Small intestine (tissue), 7 donors: Measurements from ENCODE around the gene CEACAM5. TPM values are rescaled to one million over a fixed set of nuclear protein-coding genes. Genes with fewer than 3 reads are reported as not detected.
"Not testable (repeated sequence)": the region's sequence is repeated elsewhere in the genome, so short reads cannot be mapped to it uniquely, and the experiment has no call there.

Experiments used
- DNase-seq, 2 donors: peaks; one replicate each; pipeline versions ENCODE4 v3.0.0 to v3.0.0-alpha.2; 2013
- FAIRE-seq: peaks from 2 replicates; lab custom pipeline; 2012; peaks lifted over from hg19 to GRCh38; lab: Jason Lieb, UNC
- H3K27ac ChIP-seq, 3 donors: one replicate each; pipeline ENCODE4 v1.5.1; 2013; ENCODE audit warnings: low read length in 2 of 3, mild to moderate bottlenecking in 2 of 3, control low read depth in 1 of 3, inconsistent platforms in 1 of 3, low read depth in 1 of 3, moderate library complexity in 1 of 3
- H3K27me3 ChIP-seq, 3 donors: one replicate each; pipeline ENCODE4 v1.6.1; 2013; ENCODE audit warnings: low read length in 3 of 3, inconsistent platforms in 1 of 3; ENCODE audit not compliant: control insufficient read depth in 3 of 3, insufficient read depth in 3 of 3
- H3K36me3 ChIP-seq, 3 donors: one replicate each; pipeline ENCODE4 v1.6.1; 2013; ENCODE audit warnings: low read length in 3 of 3, inconsistent platforms in 1 of 3, low read depth in 1 of 3, mild to moderate bottlenecking in 1 of 3, moderate library complexity in 1 of 3; ENCODE audit not compliant: control insufficient read depth in 3 of 3, insufficient read depth in 2 of 3
- H3K4me1 ChIP-seq, 3 donors: one replicate each; pipeline ENCODE4 v1.6.1; 2013; ENCODE audit warnings: low read length in 2 of 3, inconsistent platforms in 1 of 3, low read depth in 1 of 3, mild to moderate bottlenecking in 1 of 3, moderate library complexity in 1 of 3; ENCODE audit not compliant: control insufficient read depth in 3 of 3, insufficient read depth in 2 of 3
- H3K4me3 ChIP-seq, 3 donors: one replicate each; pipeline ENCODE4 v1.5.1; 2013; ENCODE audit warnings: low read length in 3 of 3, control low read depth in 1 of 3, inconsistent platforms in 1 of 3, low read depth in 1 of 3, mild to moderate bottlenecking in 1 of 3, moderate library complexity in 1 of 3
- H3K9me3 ChIP-seq, 2 donors: one replicate each; pipeline ENCODE4 v1.6.1; 2013; ENCODE audit warnings: low read depth in 1 of 2, low read length in 1 of 2; ENCODE audit not compliant: control insufficient read depth in 2 of 2, insufficient read depth in 1 of 2
- WGBS, 3 donors: extraction: QIAGEN DNeasy Blood & Tissue Kit; methylation state at CpG; one replicate each; pipeline ENCODE4 v1.1.7; 2013; 5-methylcytosine and 5-hydroxymethylcytosine counted together
- polyA plus RNA-seq, 4 donors: library from polyadenylated mRNA; stranded (reverse) in 3 of 4; unstranded in 1 of 4; fragments of 200-250 nt in 3 of 4; fragments of 120-200 nt in 1 of 4; gene quantifications; one replicate each; pipeline versions ENCODE4 v1.2.1 to v1.2.3, GENCODE V29; 2013
- donor health status: healthy with polysubstance abuse.
- donor health status: control.
- donor health status: control.
- donor health status: Bipolar disorder and iron deficiency.
- donor health status: healthy.

CEACAM5 gene
- polyA plus RNA-seq, 4 donors = 2.7 to 47.5 (median 17.8) TPM

- H3K27ac ChIP-seq, H3K27me3 ChIP-seq, H3K9me3 ChIP-seq, H3K36me3 ChIP-seq, FAIRE-seq, H3K4me3 ChIP-seq, DNase-seq: not testable (repeated sequence)
- 56 to 63% (median 62%) methylated on average over 4 to 8 of the region's 10 CpGs for WGBS, 3 donors
- H3K4me1 ChIP-seq = peaks cover 0 to 10% (median 0%) of the 10 kb centered on the region in 3 donors
Observed at GRCh38 chr19:41750248-41751134, 42.1 kb downstream of the CEACAM5 start.

GRCh38 chr19:41753159-41753558, 44.7 kb downstream of the CEACAM5 start:
- 7 to 10% (median 9%) methylated on average over 12 of the region's 12 CpGs for WGBS, 3 donors
- no peak overlapping the region for H3K27ac ChIP-seq
- FAIRE-seq (no peak), DNase-seq (peak; percentile 74 to 76)
- no peaks in the 10 kb centered on the region for H3K36me3 ChIP-seq
- no peaks in the 10 kb centered on the region for H3K27me3 ChIP-seq
- no peak overlapping the region for H3K4me3 ChIP-seq
- H3K9me3 ChIP-seq = no peaks in the 10 kb centered on the region
- H3K4me1 ChIP-seq = peaks cover 0 to 19% (median 0%) of the 10 kb centered on the region in 3 donors

GRCh38 chr19:41753936-41754529, 45.6 kb downstream of the CEACAM5 start:
- no peaks in the 10 kb centered on the region for H3K9me3 ChIP-seq
- DNase-seq (peak; percentile 62 to 65), FAIRE-seq (no peak)
- H3K27me3 ChIP-seq = no peaks in the 10 kb centered on the region
- WGBS, 3 donors = 7 to 11% (median 8%) methylated on average over 4 of the region's 4 CpGs
- H3K36me3 ChIP-seq = no peaks in the 10 kb centered on the region
- H3K27ac ChIP-seq = no peak overlapping the region
- H3K4me3 ChIP-seq = no peak overlapping the region
- peaks cover 0 to 22% (median 4%) of the 10 kb centered on the region in 3 donors for H3K4me1 ChIP-seq

GRCh38 chr19:41755328-41755913, 47.0 kb downstream of the CEACAM5 start, which contains the start of gene CEACAM6:
Gene CEACAM6 (plus strand): TSS chr19:41755530. CDS start chr19:41755639, 109 bp downstream.
- no peaks in the 10 kb centered on the region for H3K36me3 ChIP-seq
- no peak within 1 kb of the TSS for H3K27ac ChIP-seq
- no peaks in the 10 kb centered on the region for H3K27me3 ChIP-seq
- FAIRE-seq (no peak), DNase-seq (no peak)
- H3K9me3 ChIP-seq = no peaks in the 10 kb centered on the region
- 46 to 67% (median 53%) methylated on average over 3 of the region's 3 CpGs for WGBS, 3 donors
- peaks cover 0 to 22% (median 4%) of the 10 kb centered on the region in 3 donors for H3K4me1 ChIP-seq
- peak within 1 kb of the TSS in 1 of 3 donors; percentile 33 for H3K4me3 ChIP-seq

- H3K4me3 ChIP-seq = no peak overlapping the region
- no peak for DNase-seq
- H3K27me3 ChIP-seq = no peaks in the 10 kb centered on the region
- H3K9me3 ChIP-seq = no peaks in the 10 kb centered on the region
- no peaks in the 10 kb centered on the region for H3K36me3 ChIP-seq
- H3K4me1 ChIP-seq = peaks cover 0 to 22% (median 4%) of the 10 kb centered on the region in 3 donors
- no peak for FAIRE-seq
- WGBS, 3 donors = 87 to 88% (median 87%) methylated on average over 9 of the region's 9 CpGs
- H3K27ac ChIP-seq = no peak overlapping the region
Observed at GRCh38 chr19:41758846-41759245, 50.4 kb downstream of the CEACAM5 start.

- WGBS, 3 donors = 17 to 66% (median 44%) methylated on average over 2 of the region's 2 CpGs
- FAIRE-seq (no peak), DNase-seq (peak; percentile 65 to 78)
- H3K27me3 ChIP-seq = no peaks in the 10 kb centered on the region
- H3K9me3 ChIP-seq = no peaks in the 10 kb centered on the region
- H3K36me3 ChIP-seq = no peaks in the 10 kb centered on the region
- peaks cover 2 to 17% (median 4%) of the 10 kb centered on the region in 3 donors for H3K4me1 ChIP-seq
- no peak overlapping the region for H3K4me3 ChIP-seq
- H3K27ac ChIP-seq = peak overlapping the region in 1 of 3 donors; percentile 53
Observed at GRCh38 chr19:41767115-41767514, 58.7 kb downstream of the CEACAM5 start.

GRCh38 chr19:41768105-41768504, 59.7 kb downstream of the CEACAM5 start:
- H3K36me3 ChIP-seq, H3K27me3 ChIP-seq, FAIRE-seq, H3K9me3 ChIP-seq, H3K4me3 ChIP-seq, DNase-seq, H3K27ac ChIP-seq: not testable (repeated sequence)
- H3K4me1 ChIP-seq = peaks cover 2 to 26% (median 10%) of the 10 kb centered on the region in 3 donors
- WGBS, 3 donors = 30 to 55% (median 40%) methylated on average over 4 to 5 of the region's 5 CpGs

GRCh38 chr19:41769608-41770007, 61.2 kb downstream of the CEACAM5 start:
- Histone ChIP-seq H3K4me3 (no peak overlapping the region), H3K36me3 (no peaks in the 10 kb centered on the region), H3K27me3 (peaks cover 0 to 3% (median 0%) of the 10 kb centered on the region in 3 donors), H3K27ac (no peak overlapping the region), H3K9me3 (no peaks in the 10 kb centered on the region), H3K4me1 (peaks cover 2 to 38% (median 10%) of the 10 kb centered on the region in 3 donors)
- FAIRE-seq (peak; percentile 93), DNase-seq (no peak)
- WGBS, 3 donors = 91 to 94% (median 93%) methylated on average over 4 of the region's 4 CpGs
